HepG2 (cell line): ENCODE measurements around the gene TTC5. TPM values are rescaled to one million over a fixed set of nuclear protein-coding genes. Genes with fewer than 3 reads are reported as not detected.

ENCODE experiments used
- CCAR2 ChIP-seq: fragments of 200-400 bp; formaldehyde crosslinking; optimal IDR thresholded peaks from 2 replicates; pipeline ENCODE3; 2018; ENCODE audit warnings: low read depth, mild to moderate bottlenecking, low read length, moderate library complexity
- DPF2 ChIP-seq: sonication (generic); formaldehyde crosslinking; IDR thresholded peaks from 2 replicates; pipeline ENCODE4 v1.4.0; 2020; ENCODE audit warnings: mild to moderate bottlenecking, low read depth, missing genetic modification reagents, borderline replicate concordance
- IRF9 ChIP-seq: sonication (generic); formaldehyde crosslinking; IDR thresholded peaks from 2 replicates; pipeline ENCODE4 v1.8.0; 2022; ENCODE audit warnings: missing genetic modification reagents, mild to moderate bottlenecking, borderline replicate concordance
- NFE2 ChIP-seq: sonication (generic); formaldehyde crosslinking; IDR thresholded peaks from 2 replicates; pipeline ENCODE4 v1.4.0; 2020; ENCODE audit warnings: missing genetic modification reagents
- PATZ1 ChIP-seq: sonication (generic); formaldehyde crosslinking; IDR thresholded peaks from 2 replicates; pipeline ENCODE4 v1.4.0; 2020; ENCODE audit warnings: missing genetic modification reagents
- RBFOX2 ChIP-seq: fragments of 200-400 bp; formaldehyde crosslinking; IDR thresholded peaks from 2 replicates; pipeline ENCODE4 v1.6.1; 2017; ENCODE audit warnings: low read depth, mild to moderate bottlenecking, low read length
- SP5 ChIP-seq: IDR thresholded peaks from 2 replicates; pipeline ENCODE4 v1.6.1; 2016; ENCODE audit warnings: low read depth, borderline replicate concordance
- WIZ ChIP-seq: sonication (generic); formaldehyde crosslinking; IDR thresholded peaks from 2 replicates; pipeline ENCODE4 v1.5.1; 2020; ENCODE audit warnings: mild to moderate bottlenecking, missing genetic modification reagents
- ZBTB10 ChIP-seq: sonication (generic); formaldehyde crosslinking; IDR thresholded peaks from 2 replicates; pipeline ENCODE4 v1.4.0; 2020; ENCODE audit warnings: missing genetic modification reagents, borderline replicate concordance
- ZBTB49 ChIP-seq: sonication (generic); formaldehyde crosslinking; IDR thresholded peaks from 2 replicates; pipeline ENCODE4 v1.4.0; 2020; ENCODE audit warnings: missing genetic modification reagents, borderline replicate concordance
- ZNF136 ChIP-seq: sonication (generic); formaldehyde crosslinking; IDR thresholded peaks from 2 replicates; pipeline ENCODE4 v1.8.1; 2022; ENCODE audit warnings: low read depth, mild to moderate bottlenecking, moderate library complexity, missing genetic modification reagents
- ZNF207 ChIP-seq: fragments of 450-650 bp; IDR thresholded peaks from 2 replicates; pipeline ENCODE4 v1.6.1; 2016; ENCODE audit warnings: antibody characterized with exemption, borderline replicate concordance
- ZNF597 ChIP-seq: sonication (generic); formaldehyde crosslinking; IDR thresholded peaks from 2 replicates; pipeline ENCODE4 v1.5.0; 2020; ENCODE audit warnings: missing genetic modification reagents
- ZNF670 ChIP-seq: sonication (generic); formaldehyde crosslinking; IDR thresholded peaks from 2 replicates; pipeline ENCODE4 v1.8.0; 2022; ENCODE audit warnings: mild to moderate bottlenecking, missing genetic modification reagents, borderline replicate concordance
- ZSCAN5A ChIP-seq: sonication (generic); formaldehyde crosslinking; IDR thresholded peaks from 2 replicates; pipeline ENCODE4 v1.8.0; 2022; ENCODE audit warnings: mild to moderate bottlenecking, missing genetic modification reagents, borderline replicate concordance
- polyA plus RNA-seq, 8 experiments: library from polyadenylated mRNA; depleted of rRNA in 3 of 8; stranded (reverse) in 7 of 8; unstranded in 1 of 8; fragments of >200 nt; fragmentation: Illumina TruSeq in 4 of 8; extraction: Trizol in 4 of 8; gene quantifications; 2 replicates each; pipeline versions ENCODE4 v1.2.1 to v1.2.3, GENCODE V29; 2011 to 2016; ENCODE audit warnings: low read depth in 4 of 8, missing spikeins in 1 of 8, mixed read lengths in 1 of 8; ENCODE audit not compliant: insufficient read depth in 1 of 8
- total RNA-seq, 5 experiments: library from RNA; depleted of rRNA; stranded (reverse); fragments of >200 nt; fragmentation: Illumina TruSeq; extraction: Trizol; gene quantifications; 2 replicates each; pipeline ENCODE4 v1.2.3, GENCODE V29; 2016; ENCODE audit warnings: low read depth in 1 of 5

Gene TTC5
- total and polyA plus RNA-seq, 2 of the 13 experiments (the other 11 are each of a cell fraction or from before 2014, with no cell fraction given), result 8.7 to 28.5 TPM

- TF ChIP-seq RBFOX2, result peak; percentile 78
- TF ChIP-seq ZBTB49, result no peak
- TF ChIP-seq ZSCAN5A, result no peak; the same call in 1 of the 2 replicates
- 0 out of 2 replicates have a peak, but pooled peaks have one; percentile 63 for TF ChIP-seq ZNF136 (CRISPR knock-in tag)
- no peak; the same call in 1 of the 2 replicates for TF ChIP-seq ZNF670 (CRISPR knock-in tag)
- peak; percentile 33; the same call in 1 of the 2 replicates for TF ChIP-seq IRF9
- no peak for TF ChIP-seq ZBTB10 (CRISPR knock-in tag)
- TF ChIP-seq SP5 (CRISPR knock-in tag), result peak; percentile 92
- no peak for TF ChIP-seq ZNF207
- TF ChIP-seq NFE2 (CRISPR knock-in tag), result no peak
- TF ChIP-seq ZNF597 (CRISPR knock-in tag), result no peak
- TF ChIP-seq WIZ (CRISPR knock-in tag), result no peak
- no peak for TF ChIP-seq CCAR2
- no peak for TF ChIP-seq DPF2 (CRISPR knock-in tag)
- TF ChIP-seq PATZ1 (CRISPR knock-in tag), result no peak
These were observed 27.2 kb upstream of the TTC5 start, which contains the start of gene CCNB1IP1 (continued) for GRCh38 chr14:20332788-20333493.
